Measurements from ENCODE around the gene DPYSL4. TPM values are rescaled to one million over a fixed set of nuclear protein-coding genes. Genes with fewer than 3 reads are reported as not detected.

The DPYSL4 gene
- total and polyA plus RNA-seq, 2 experiments from 2014 or later = 10.6 to 23.9 TPM

DNA sequence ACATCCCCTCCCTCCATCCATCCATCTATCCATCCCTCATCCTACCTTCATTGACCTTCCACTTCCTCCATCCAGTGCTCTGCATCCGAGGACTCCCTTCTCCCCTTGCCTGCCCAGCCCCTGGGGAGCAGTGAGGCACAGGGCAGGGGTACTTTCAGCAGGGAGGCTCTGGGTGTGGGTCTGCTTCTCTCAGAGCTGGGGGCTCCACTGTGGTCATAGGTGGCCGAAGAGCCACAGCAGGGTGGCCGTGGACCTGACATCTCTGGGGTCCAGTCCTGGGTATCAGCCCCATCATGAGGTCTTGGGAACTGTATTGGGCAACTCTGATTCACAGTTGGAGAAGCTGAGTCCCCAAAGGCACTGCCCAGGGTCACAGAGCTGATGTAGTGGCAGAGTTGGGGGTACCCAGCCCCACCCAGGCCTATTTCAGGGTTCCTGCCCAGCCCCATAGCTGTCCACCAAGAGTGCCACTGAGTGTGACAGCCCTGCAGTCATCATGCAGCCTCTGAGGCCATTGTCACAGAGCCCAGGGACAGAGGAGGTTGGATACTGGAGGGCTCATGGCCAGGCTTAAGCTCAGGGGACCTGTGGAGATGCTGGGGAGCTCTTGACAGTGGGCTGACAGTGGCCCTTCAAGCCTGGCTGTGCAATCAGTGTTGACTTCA, 35.3 kb upstream of the DPYSL4 start (continued):
- TF ChIP-seq, protein P1, sequence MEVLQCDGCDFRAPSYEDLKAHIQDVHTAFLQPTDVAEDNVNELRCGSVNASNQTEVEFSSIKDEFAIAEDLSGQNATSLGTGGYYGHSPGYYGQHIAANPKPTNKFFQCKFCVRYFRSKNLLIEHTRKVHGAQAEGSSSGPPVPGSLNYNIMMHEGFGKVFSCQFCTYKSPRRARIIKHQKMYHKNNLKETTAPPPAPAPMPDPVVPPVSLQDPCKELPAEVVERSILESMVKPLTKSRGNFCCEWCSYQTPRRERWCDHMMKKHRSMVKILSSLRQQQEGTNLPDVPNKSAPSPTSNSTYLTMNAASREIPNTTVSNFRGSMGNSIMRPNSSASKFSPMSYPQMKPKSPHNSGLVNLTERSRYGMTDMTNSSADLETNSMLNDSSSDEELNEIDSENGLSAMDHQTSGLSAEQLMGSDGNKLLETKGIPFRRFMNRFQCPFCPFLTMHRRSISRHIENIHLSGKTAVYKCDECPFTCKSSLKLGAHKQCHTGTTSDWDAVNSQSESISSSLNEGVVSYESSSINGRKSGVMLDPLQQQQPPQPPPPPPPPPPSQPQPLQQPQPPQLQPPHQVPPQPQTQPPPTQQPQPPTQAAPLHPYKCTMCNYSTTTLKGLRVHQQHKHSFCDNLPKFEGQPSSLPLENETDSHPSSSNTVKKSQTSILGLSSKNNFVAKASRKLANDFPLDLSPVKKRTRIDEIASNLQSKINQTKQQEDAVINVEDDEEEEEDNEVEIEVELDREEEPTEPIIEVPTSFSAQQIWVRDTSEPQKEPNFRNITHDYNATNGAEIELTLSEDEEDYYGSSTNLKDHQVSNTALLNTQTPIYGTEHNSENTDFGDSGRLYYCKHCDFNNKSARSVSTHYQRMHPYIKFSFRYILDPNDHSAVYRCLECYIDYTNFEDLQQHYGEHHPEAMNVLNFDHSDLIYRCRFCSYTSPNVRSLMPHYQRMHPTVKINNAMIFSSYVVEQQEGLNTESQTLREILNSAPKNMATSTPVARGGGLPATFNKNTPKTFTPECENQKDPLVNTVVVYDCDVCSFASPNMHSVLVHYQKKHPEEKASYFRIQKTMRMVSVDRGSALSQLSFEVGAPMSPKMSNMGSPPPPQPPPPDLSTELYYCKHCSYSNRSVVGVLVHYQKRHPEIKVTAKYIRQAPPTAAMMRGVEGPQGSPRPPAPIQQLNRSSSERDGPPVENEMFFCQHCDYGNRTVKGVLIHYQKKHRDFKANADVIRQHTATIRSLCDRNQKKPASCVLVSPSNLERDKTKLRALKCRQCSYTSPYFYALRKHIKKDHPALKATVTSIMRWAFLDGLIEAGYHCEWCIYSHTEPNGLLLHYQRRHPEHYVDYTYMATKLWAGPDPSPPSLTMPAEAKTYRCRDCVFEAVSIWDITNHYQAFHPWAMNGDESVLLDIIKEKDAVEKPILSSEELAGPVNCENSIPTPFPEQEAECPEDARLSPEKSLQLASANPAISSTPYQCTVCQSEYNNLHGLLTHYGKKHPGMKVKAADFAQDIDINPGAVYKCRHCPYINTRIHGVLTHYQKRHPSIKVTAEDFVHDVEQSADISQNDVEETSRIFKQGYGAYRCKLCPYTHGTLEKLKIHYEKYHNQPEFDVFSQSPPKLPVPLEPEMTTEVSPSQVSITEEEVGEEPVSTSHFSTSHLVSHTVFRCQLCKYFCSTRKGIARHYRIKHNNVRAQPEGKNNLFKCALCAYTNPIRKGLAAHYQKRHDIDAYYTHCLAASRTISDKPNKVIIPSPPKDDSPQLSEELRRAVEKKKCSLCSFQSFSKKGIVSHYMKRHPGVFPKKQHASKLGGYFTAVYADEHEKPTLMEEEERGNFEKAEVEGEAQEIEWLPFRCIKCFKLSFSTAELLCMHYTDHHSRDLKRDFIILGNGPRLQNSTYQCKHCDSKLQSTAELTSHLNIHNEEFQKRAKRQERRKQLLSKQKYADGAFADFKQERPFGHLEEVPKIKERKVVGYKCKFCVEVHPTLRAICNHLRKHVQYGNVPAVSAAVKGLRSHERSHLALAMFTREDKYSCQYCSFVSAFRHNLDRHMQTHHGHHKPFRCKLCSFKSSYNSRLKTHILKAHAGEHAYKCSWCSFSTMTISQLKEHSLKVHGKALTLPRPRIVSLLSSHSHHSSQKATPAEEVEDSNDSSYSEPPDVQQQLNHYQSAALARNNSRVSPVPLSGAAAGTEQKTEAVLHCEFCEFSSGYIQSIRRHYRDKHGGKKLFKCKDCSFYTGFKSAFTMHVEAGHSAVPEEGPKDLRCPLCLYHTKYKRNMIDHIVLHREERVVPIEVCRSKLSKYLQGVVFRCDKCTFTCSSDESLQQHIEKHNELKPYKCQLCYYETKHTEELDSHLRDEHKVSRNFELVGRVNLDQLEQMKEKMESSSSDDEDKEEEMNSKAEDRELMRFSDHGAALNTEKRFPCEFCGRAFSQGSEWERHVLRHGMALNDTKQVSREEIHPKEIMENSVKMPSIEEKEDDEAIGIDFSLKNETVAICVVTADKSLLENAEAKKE (CRISPR knock-in tag; IDR thresholded peaks at IDR 0.05) = no peak
- TF ChIP-seq NANOG (IDR thresholded peaks at IDR 0.05; ENCODE audit: borderline replicate concordance) = no peak

DNA sequence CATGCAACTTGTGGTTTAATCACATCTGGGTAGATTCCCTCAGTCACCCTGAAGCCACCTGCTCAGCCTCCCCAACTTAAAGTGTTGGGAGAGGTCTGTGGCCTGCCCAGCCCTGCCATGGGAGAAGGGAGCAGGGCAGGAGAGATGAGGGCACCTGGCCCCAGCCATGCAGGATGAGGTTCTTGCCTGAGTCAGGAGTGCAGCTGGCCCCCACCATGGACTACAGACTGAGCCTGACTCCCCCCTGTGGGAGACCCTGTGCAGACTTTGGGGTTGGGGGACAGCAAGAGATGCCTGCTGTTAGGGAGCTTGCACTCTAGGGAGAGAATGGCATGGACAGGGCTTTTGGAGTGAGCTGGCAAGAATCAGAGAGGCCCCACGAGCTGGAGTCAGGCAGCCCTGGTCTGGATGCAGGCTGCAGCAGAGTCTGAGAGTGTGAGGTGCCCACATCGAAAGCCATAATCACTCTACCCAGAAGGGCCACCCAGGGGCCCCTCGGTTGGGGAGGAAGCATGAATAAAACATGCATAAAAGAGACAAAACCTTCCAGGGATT, 34.7 kb upstream of the DPYSL4 start:
- Mint-ChIP-seq H3K36me3 (ENCODE audit: low read depth) (no peaks in the 10 kb centered on the region), H3K4me3 (no peak overlapping the region), H3K27ac (no peak overlapping the region), H3K9me3 (no peaks in the 10 kb centered on the region), H3K4me1 (0 out of 3 replicates have a peak, but pooled peaks cover 3% of the 10 kb centered on the region), H3K27me3 (ENCODE audit: insufficient read depth, low read depth, poor library complexity) (peaks cover 11% of the 10 kb centered on the region)
- Histone ChIP-seq H3K4me2 (no peak overlapping the region), H3F3A (replicated peaks; ENCODE audit: low read depth) (no peaks in the 10 kb centered on the region), H3K79me2 (replicated peaks; ENCODE audit: insufficient read depth) (no peaks in the 10 kb centered on the region), H3K27me3 (ENCODE audit: insufficient read depth) (no peaks in the 10 kb centered on the region), H4K20me1 (replicated peaks; ENCODE audit: insufficient read depth) (no peaks in the 10 kb centered on the region), H3K27ac (ENCODE audit: low read depth) (no peak overlapping the region), H3K36me3 (ENCODE audit: insufficient read depth) (no peaks in the 10 kb centered on the region), H3K9me2 (ENCODE audit: insufficient read depth) (peaks cover 4% of the 10 kb centered on the region), H2AFZ (no peak overlapping the region), H3K4me3 (no peak overlapping the region), H3K4me1 (ENCODE audit: insufficient read depth) (no peaks in the 10 kb centered on the region)
- no peak for ATAC-seq
- DNase-seq (ENCODE audit: low spot score) = no peak
- TF ChIP-seq CREB1 (CRISPR knock-in tag; IDR thresholded peaks at IDR 0.05; ENCODE audit: low read depth) (no peak), NANOG (IDR thresholded peaks at IDR 0.05; ENCODE audit: borderline replicate concordance) (no peak), EZH2phosphoT487 (IDR thresholded peaks at IDR 0.05; ENCODE audit: unreplicated experiment) (no peak), EZH2 (IDR thresholded peaks at IDR 0.05; ENCODE audit: low read depth, unreplicated experiment) (no peak), JUNB (IDR thresholded peaks at IDR 0.05; ENCODE audit: unreplicated experiment) (no peak), POLR2AphosphoS5 (IDR thresholded peaks at IDR 0.05; ENCODE audit: low read depth) (no peak), STAT1 (IDR thresholded peaks at IDR 0.05; ENCODE audit: unreplicated experiment) (no peak), ZNF114 (CRISPR knock-in tag; IDR thresholded peaks at IDR 0.05) (no peak), ZNF331 (CRISPR knock-in tag; IDR thresholded peaks at IDR 0.05; ENCODE audit: low read depth) (no peak)
- TF ChIP-seq, protein P2, sequence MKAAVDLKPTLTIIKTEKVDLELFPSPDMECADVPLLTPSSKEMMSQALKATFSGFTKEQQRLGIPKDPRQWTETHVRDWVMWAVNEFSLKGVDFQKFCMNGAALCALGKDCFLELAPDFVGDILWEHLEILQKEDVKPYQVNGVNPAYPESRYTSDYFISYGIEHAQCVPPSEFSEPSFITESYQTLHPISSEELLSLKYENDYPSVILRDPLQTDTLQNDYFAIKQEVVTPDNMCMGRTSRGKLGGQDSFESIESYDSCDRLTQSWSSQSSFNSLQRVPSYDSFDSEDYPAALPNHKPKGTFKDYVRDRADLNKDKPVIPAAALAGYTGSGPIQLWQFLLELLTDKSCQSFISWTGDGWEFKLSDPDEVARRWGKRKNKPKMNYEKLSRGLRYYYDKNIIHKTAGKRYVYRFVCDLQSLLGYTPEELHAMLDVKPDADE (IDR thresholded peaks at IDR 0.05) = no peak
- TF ChIP-seq, protein P3, sequence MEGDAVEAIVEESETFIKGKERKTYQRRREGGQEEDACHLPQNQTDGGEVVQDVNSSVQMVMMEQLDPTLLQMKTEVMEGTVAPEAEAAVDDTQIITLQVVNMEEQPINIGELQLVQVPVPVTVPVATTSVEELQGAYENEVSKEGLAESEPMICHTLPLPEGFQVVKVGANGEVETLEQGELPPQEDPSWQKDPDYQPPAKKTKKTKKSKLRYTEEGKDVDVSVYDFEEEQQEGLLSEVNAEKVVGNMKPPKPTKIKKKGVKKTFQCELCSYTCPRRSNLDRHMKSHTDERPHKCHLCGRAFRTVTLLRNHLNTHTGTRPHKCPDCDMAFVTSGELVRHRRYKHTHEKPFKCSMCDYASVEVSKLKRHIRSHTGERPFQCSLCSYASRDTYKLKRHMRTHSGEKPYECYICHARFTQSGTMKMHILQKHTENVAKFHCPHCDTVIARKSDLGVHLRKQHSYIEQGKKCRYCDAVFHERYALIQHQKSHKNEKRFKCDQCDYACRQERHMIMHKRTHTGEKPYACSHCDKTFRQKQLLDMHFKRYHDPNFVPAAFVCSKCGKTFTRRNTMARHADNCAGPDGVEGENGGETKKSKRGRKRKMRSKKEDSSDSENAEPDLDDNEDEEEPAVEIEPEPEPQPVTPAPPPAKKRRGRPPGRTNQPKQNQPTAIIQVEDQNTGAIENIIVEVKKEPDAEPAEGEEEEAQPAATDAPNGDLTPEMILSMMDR (conservative IDR thresholded peaks at IDR 0.05; ENCODE audit: low read depth in 2 of 2) = no peak

All from GM23338 (cell line).